Esophagus (tissue), 2 donors: ENCODE measurements around the gene PRSS50. TPM values are rescaled to one million over a fixed set of nuclear protein-coding genes. Genes with fewer than 3 reads are reported as not detected.
"Not testable (repeated sequence)": the region's sequence is repeated elsewhere in the genome, so short reads cannot be mapped to it uniquely, and the experiment has no call there.

Experiments
- H3K27ac ChIP-seq, 2 donors: one replicate each; pipeline ENCODE4 v1.5.1; 2013; ENCODE audit warnings: low read depth in 2 of 2, mild to moderate bottlenecking in 2 of 2, inconsistent platforms in 1 of 2, low read length in 1 of 2, moderate library complexity in 1 of 2
- H3K27me3 ChIP-seq, 2 donors: one replicate each; pipeline ENCODE4 v1.6.1; 2013; ENCODE audit warnings: low read length in 2 of 2, control low read depth in 1 of 2, mild to moderate bottlenecking in 1 of 2; ENCODE audit not compliant: insufficient read depth in 2 of 2, control insufficient read depth in 1 of 2
- H3K36me3 ChIP-seq, 2 donors: one replicate each; pipeline ENCODE4 v1.6.1; 2013; ENCODE audit warnings: low read length in 1 of 2; ENCODE audit not compliant: control insufficient read depth in 2 of 2, insufficient read depth in 2 of 2
- H3K4me1 ChIP-seq, 2 donors: one replicate each; pipeline ENCODE4 v1.6.1; 2013; ENCODE audit warnings: low read length in 1 of 2; ENCODE audit not compliant: control insufficient read depth in 2 of 2, insufficient read depth in 2 of 2
- H3K4me3 ChIP-seq, 2 donors: one replicate each; pipeline ENCODE4 v1.5.1; 2013; ENCODE audit warnings: low read length in 2 of 2, mild to moderate bottlenecking in 2 of 2, low read depth in 1 of 2, moderate library complexity in 1 of 2
- H3K9me3 ChIP-seq, 2 donors: one replicate each; pipeline ENCODE4 v1.6.1; 2013; ENCODE audit warnings: mild to moderate bottlenecking in 2 of 2, low read depth in 1 of 2, low read length in 1 of 2, moderate library complexity in 1 of 2; ENCODE audit not compliant: control insufficient read depth in 2 of 2, insufficient read depth in 1 of 2
- WGBS, 2 donors: extraction: QIAGEN DNeasy Blood & Tissue Kit; methylation state at CpG; one replicate each; pipeline ENCODE4 v1.1.7; 2013; 5-methylcytosine and 5-hydroxymethylcytosine counted together
- polyA plus RNA-seq, 2 donors: library from polyadenylated mRNA; stranded (reverse); fragments of 200-250 nt; gene quantifications; one replicate each; pipeline ENCODE4 v1.2.3, GENCODE V29; 2013
- donor health status: healthy with polysubstance abuse.
- donor health status: Bipolar disorder and iron deficiency.

The PRSS50 gene
- polyA plus RNA-seq, 2 donors, result 0.06 TPM

- H3K9me3 ChIP-seq, result no peaks in the 10 kb centered on the region
- H3K27me3 ChIP-seq, result no peaks in the 10 kb centered on the region
- H3K4me1 ChIP-seq, result peaks cover 0 to 7% of the 10 kb centered on the region in 2 donors
- no peak overlapping the region for H3K27ac ChIP-seq
- 86 to 91% methylated on average over 7 of the region's 7 CpGs for WGBS, 2 donors
- H3K4me3 ChIP-seq, result no peak overlapping the region
- H3K36me3 ChIP-seq, result no peaks in the 10 kb centered on the region
These were observed 7.4 kb downstream of the PRSS50 start for GRCh38 chr3:46710229-46710628.

GRCh38 chr3:46709721-46710120 lies 7.9 kb downstream of the PRSS50 start:
- H3K9me3 ChIP-seq, result no peaks in the 10 kb centered on the region
- 84 to 90% methylated on average over 6 of the region's 6 CpGs for WGBS, 2 donors
- H3K4me3 ChIP-seq, result no peak overlapping the region
- H3K27me3 ChIP-seq, result no peaks in the 10 kb centered on the region
- H3K27ac ChIP-seq, result no peak overlapping the region
- H3K36me3 ChIP-seq, result no peaks in the 10 kb centered on the region
- peaks cover 0 to 7% of the 10 kb centered on the region in 2 donors for H3K4me1 ChIP-seq

GRCh38 chr3:46709157-46709654 lies 8.5 kb downstream of the PRSS50 start:
- no peak overlapping the region for H3K4me3 ChIP-seq
- H3K4me1 ChIP-seq, result peaks cover 0 to 5% of the 10 kb centered on the region in 2 donors
- H3K9me3 ChIP-seq, result no peaks in the 10 kb centered on the region
- H3K27me3 ChIP-seq, result no peaks in the 10 kb centered on the region
- H3K36me3 ChIP-seq, result no peaks in the 10 kb centered on the region
- 92 to 94% methylated on average over 7 of the region's 7 CpGs for WGBS, 2 donors
- H3K27ac ChIP-seq, result no peak overlapping the region

- 78 to 83% methylated on average over 11 of the region's 11 CpGs for WGBS, 2 donors
- no peak overlapping the region for H3K27ac ChIP-seq
- no peaks in the 10 kb centered on the region for H3K9me3 ChIP-seq
- H3K27me3 ChIP-seq, result no peaks in the 10 kb centered on the region
- H3K4me3 ChIP-seq, result no peak overlapping the region
- no peaks in the 10 kb centered on the region for H3K4me1 ChIP-seq
- no peaks in the 10 kb centered on the region for H3K36me3 ChIP-seq
These were observed 9.1 kb downstream of the PRSS50 start for GRCh38 chr3:46708401-46709156.

- 88 to 92% methylated on average over 7 of the region's 7 CpGs for WGBS, 2 donors
- H3K4me1 ChIP-seq, result no peaks in the 10 kb centered on the region
- no peaks in the 10 kb centered on the region for H3K36me3 ChIP-seq
- H3K27ac ChIP-seq, result no peak overlapping the region
- H3K9me3 ChIP-seq, result no peaks in the 10 kb centered on the region
- H3K4me3 ChIP-seq, result no peak overlapping the region
- no peaks in the 10 kb centered on the region for H3K27me3 ChIP-seq
These were observed 10.1 kb downstream of the PRSS50 start for GRCh38 chr3:46707601-46708011.

GRCh38 chr3:46706771-46707582 lies 10.7 kb downstream of the PRSS50 start:
- H3K36me3 ChIP-seq, result no peaks in the 10 kb centered on the region
- H3K4me1 ChIP-seq, result no peaks in the 10 kb centered on the region
- 70 to 73% methylated on average over 13 of the region's 13 CpGs for WGBS, 2 donors
- no peak overlapping the region for H3K27ac ChIP-seq
- H3K9me3 ChIP-seq, result no peaks in the 10 kb centered on the region
- no peaks in the 10 kb centered on the region for H3K27me3 ChIP-seq
- H3K4me3 ChIP-seq, result no peak overlapping the region

- H3K4me1 ChIP-seq, result peaks cover 4 to 6% of the 10 kb centered on the region in 2 donors
- no peaks in the 10 kb centered on the region for H3K27me3 ChIP-seq
- WGBS, 2 donors, result 76 to 77% methylated on average over 19 of the region's 19 CpGs
- no peaks in the 10 kb centered on the region for H3K36me3 ChIP-seq
- no peak overlapping the region for H3K4me3 ChIP-seq
- H3K27ac ChIP-seq, result no peak overlapping the region
- no peaks in the 10 kb centered on the region for H3K9me3 ChIP-seq
These were observed 11.7 kb downstream of the PRSS50 start for GRCh38 chr3:46705751-46706552.

GRCh38 chr3:46705022-46705530 lies 12.6 kb downstream of the PRSS50 start:
- WGBS, 2 donors, result 21 to 26% methylated on average over 4 of the region's 4 CpGs
- no peaks in the 10 kb centered on the region for H3K27me3 ChIP-seq
- H3K4me1 ChIP-seq, result peaks cover 4 to 6% of the 10 kb centered on the region in 2 donors
- no peaks in the 10 kb centered on the region for H3K9me3 ChIP-seq
- H3K27ac ChIP-seq, result no peak overlapping the region
- H3K4me3 ChIP-seq, result no peak overlapping the region
- no peaks in the 10 kb centered on the region for H3K36me3 ChIP-seq

GRCh38 chr3:46704346-46704745 lies 13.3 kb downstream of the PRSS50 start:
- not testable (repeated sequence) for H3K4me3 ChIP-seq, H3K4me1 ChIP-seq, H3K36me3 ChIP-seq, H3K27me3 ChIP-seq, H3K27ac ChIP-seq, H3K9me3 ChIP-seq
- 41 to 43% methylated on average over 7 of the region's 7 CpGs for WGBS, 2 donors
